NCI-H82 treated with DMSO at 0.1 percent for 48 hours (cell line): Measurements from ENCODE around the gene TIMM21.

Experiments
- DNase-seq: peaks from one replicate; lab custom pipeline; 2025; ENCODE audit not compliant: unreplicated experiment; lab: John Stamatoyannopoulos, UW

TIMM21 gene

GRCh38 chr18:74146756-74147155 is 1.6 kb upstream of the TIMM21 start:
- no peak for DNase-seq

DNA sequence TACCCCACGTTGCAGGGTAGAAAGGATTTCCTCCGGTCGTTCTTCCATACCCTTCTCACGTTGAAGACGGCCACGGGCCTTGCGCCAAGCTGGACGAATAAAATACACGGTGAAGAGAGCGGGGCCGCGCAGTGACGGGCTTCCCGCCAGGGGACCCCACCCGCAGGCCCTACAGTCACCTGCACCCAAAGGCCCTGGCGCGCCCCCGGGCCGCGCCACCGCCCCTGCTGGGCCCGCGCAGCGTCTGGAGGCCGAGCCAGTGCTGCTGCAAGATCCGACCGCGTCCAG is 888 bp upstream of the TIMM21 start:
- DNase-seq, result no peak

DNA sequence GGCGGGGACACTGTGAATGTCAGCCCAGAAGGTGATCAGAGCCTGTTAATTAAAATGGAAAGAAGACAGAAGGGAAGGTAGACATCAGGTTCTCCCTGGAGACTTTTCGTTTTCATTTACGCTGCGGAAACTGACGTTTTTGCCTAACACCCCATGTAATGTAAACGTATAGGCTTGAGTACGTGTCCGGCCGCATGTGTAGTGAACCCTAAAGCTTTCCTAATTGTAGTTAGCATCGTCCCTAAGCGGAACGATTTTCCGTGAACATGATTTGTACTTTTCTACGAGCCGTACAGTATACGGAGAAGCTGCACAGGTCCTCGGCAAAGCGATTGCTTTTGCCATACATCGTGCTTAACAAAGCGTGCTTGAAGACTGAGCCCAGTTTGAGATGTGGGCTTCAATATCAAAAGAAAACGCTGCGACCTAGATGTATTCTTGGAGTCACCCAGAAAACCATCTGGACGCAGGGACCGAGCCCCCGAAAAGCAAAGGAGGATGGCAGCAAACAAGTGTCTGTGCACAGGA is 284 bp downstream of the TIMM21 start:
- DNase-seq, result no peak

GRCh38 chr18:74149878-74150277 is 1.6 kb downstream of the TIMM21 start:
- DNase-seq, result no peak

GRCh38 chr18:74152270-74152669 is 3.9 kb downstream of the TIMM21 start:
- DNase-seq, result no peak

GRCh38 chr18:74152857-74153256 is 4.5 kb downstream of the TIMM21 start:
- DNase-seq, result no peak

DNA sequence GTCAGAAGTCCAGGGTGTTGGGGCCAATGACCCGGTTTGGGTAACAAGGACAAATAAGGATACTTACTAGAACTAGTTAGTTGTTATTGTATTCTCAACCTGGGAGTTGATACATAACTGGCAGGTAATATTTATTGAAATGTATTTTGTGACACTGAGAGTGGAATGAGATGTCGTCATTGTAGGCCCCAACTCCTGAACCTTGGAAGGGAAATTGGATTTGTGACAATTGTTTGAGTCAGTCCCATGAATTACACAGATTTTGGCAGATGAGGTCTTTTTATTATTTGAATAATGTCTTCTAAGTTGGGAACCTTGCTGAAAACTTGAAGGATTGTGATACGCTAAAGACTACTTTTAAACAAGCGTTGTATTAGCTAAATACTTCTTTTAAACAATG is 5.1 kb downstream of the TIMM21 start:
- DNase-seq, result no peak

DNA sequence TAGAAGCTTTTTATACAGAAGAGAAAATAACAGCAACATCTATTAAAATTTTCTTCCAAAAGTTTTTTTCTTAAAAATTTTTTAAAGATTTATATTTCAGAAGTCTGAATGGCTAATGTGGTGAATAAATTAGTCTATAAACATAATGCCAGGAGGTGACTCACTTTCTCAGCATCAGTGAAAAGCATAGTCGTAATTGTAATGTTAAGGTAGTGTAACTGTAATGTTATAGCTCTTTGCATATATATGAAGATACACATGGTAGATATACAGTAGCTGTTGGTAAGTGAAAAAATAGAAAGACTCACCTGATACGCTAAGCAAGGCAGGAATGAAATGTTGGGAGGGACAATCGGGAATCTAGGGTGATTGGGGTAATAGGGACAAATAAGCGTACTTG is 5.5 kb downstream of the TIMM21 start:
- DNase-seq, result no peak

DNA sequence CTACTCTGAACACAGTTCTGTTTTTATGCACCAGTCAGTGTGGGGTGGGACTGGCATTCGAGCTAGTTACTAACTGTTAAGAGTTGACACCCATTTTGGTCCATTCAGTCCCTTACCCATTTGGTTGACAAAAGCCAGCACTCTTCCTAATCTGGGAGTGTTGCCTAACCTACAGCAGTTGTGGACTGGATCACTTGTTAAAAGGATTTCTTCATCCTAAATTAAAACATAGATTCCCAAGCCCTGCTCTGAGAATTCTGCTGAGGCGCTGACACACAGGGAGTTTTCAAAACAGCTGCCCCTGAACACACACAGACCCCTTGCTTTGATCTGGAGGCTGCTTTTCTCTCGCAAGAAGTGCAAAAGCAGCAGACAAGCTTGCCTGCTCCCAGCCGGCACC is 6.4 kb downstream of the TIMM21 start:
- DNase-seq, result no peak

DNA sequence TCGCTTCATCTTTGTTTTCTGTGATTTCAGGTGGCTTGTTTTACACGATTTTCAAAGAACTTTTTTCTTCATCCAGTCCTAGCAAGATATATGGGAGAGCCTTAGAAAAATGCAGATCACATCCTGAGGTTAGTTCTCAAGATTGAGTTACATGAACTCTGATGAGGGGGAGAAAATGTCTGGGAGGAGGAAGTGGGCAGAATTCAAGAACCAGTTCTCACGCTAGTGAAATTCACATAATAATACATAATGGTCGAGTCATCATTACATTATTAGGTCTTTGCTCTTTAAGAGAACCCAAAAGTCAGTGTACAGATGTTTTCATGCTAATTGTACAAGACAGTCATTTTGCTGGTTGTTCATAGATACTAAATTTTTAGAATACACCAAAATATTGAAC is 7.0 kb downstream of the TIMM21 start:
- no peak for DNase-seq

GRCh38 chr18:74163019-74163660 is 14.8 kb downstream of the TIMM21 start:
- DNase-seq, result no peak

DNA sequence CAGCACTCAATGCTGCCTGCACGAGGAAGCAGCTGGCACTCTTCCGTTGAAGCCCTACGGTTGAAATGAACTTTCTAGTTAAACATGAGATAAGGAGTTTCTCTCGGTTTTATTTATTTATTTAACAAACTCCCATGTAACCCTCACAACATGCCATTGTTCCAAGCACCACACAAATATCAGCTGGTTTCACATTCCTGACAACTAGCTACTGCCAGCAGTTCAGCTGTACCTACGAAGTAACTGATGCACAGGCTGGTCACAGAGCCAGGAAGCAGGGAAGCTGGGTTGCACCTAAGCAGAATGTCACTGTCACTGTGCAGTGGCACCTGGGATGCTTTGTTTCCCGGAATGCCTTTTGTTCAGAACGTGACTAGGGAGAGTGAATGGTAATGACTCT is 18.1 kb downstream of the TIMM21 start:
- no peak for DNase-seq

DNA sequence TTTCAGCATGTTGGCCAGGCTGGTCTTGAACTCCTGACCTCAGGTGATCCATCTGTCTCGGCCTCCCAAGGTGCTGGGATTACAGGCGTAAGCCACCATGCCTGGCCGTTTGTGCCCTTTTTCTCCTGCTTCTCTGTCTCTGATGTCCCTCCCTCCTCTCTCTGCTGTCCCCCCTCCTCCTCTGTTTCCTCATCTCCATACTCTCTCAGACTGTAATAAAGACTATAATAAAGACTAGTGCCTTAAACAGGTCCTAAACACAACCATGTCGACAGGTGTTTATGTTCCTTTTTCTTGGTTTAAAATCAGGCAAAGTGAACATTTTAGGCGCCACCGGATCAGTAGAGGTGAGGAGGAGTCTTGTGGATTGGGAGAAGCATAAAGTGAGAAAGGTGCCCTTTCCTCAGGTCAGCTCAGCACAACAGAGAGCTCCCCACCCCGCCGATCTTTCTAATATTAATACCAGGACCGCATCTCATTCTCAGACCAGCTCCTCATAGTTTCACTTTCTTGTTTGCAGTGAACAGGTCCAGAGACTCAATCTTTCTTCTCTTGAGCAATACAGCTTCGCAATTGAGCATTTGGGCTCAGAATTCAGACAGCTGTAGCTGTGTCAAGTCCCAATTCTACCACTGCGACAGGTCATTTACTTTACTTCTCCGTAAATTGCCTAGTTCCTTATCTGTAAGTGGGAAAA is 23.7 kb downstream of the TIMM21 start:
- DNase-seq, result no peak

DNA sequence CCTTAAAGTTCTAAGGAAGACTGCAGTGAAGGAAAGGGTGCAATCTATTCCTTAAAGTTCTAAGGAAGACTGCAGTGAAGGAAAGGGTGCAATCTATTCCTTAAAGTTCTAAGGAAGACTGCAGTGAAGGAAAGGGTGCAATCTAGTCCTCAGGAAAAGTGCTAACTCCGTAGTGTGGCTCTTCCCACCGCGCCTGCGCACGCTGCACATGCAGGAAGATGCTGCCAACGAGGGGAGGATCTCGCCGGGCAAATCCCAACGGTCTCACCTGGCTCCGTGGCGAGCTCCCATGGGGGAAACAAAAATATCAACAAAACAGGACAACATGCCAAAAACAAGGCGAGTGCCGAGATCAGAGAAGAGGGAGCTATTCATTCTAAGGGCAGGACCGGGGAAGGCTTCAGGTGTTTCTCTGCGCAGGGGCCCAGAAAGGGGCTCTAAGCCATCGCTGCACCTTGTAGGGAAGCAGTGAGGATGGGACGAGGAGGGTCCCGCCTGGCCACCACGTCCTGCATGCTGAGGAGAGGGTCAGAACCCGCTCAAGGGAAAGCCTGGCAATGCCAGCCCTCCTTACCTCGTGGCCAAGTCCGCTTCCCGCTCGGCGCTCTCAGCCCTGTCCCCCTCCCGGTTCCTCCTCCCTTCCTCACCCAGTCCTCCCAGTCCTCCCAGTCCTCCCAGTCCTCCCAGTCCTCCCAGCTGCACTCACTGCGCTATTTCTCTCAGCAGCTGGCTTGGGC is 24.5 kb downstream of the TIMM21 start:
- no peak for DNase-seq

GRCh38 chr18:74173434-74173750 is 25.1 kb downstream of the TIMM21 start:
- no peak for DNase-seq

DNA sequence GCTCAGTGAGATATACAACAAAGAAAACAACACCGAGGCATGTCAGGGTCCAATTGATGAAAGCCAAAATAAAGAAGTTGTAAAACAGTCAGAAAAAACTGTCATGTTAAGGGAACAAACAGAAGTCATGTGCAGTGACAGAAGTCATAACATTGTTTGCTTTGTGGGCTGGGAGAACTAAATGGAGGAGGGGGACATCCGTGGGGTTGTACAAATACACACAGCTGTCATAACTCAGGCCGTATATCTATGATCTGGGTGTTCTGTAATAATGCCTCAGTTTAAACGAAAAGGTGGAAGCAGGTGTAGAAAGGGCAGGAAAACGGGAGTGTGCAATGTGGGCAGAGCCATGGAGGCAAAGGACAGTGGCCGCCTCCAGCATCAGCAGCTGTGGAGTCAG is 27.3 kb downstream of the TIMM21 start:
- DNase-seq, result no peak

GRCh38 chr18:74178884-74179283 is 30.6 kb downstream of the TIMM21 start:
- no peak for DNase-seq

DNA sequence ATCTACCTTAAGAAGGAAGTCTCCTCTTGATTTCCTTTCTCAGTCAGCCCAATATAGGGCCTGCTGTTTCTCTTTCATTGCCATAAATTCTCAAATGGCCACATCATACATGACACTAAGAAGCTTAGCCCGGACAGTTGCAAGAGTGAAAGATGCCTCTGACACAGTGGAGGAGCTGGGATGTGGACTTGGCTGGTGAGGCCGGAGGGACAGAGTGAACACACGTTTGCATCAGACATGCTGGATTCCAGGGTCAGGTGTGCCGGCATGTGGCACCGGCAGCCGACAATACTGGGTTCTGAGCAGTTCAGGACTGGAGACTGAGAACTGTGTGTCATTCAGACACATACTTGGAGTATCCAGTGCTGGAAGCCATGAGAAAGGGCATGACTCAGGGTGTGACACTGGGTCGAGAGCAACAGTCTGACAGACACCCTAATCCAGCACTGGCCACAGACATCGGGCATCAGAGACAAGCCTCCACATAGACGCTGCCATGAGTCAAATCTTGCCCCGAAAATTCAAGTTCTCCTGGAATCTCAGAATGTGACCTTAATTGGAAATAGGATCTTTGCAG is 31.4 kb downstream of the TIMM21 start:
- DNase-seq, result no peak

DNA sequence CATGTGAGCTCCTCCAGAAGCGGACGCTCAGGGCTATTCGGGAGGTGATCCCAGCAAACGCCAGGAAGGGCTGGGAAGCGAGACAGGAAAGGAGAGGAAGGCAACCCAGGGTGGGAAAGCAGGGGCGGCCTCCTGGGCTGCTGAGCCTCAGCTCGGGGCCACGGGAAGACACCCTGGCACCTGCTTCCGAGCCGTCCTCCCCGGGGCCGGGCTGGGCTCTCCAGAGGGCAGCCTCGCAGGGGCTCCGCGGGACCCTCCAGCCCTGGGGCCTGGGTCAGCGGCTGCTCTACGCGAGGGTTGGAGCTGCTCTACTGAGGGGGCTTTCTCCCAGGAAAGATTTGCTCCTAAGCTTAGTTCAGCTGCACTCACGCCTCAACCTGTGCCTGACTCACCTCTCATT is 34.0 kb downstream of the TIMM21 start:
- DNase-seq, result no peak

GRCh38 chr18:74183130-74183529 is 34.8 kb downstream of the TIMM21 start:
- DNase-seq, result no peak

GRCh38 chr18:74184875-74185274 is 36.6 kb downstream of the TIMM21 start:
- DNase-seq, result no peak

DNA sequence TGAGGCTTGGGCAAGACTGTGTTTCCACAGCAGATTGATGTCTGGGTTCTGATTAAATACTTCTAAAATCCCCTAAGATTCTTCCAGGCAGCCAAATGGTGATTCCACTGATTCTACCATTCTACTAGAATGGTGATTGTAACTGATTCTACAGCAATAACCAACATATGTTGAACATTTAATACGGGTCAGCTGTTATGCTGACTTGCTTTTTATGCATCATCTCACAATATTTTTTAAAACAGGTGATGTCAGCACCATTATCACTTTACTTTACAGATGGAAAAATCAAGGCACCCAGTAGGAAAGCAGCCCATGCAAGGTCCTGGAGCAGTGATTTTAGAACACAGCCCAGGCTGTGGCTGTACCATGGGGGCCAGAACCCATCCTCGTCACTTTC is 37.5 kb downstream of the TIMM21 start:
- DNase-seq, result no peak
